Psoas muscle (tissue), 8 donors: ENCODE measurements around the gene GPR68. TPM values are rescaled to one million over a fixed set of nuclear protein-coding genes. Genes with fewer than 3 reads are reported as not detected.
"Not testable (repeated sequence)": the region's sequence is repeated elsewhere in the genome, so short reads cannot be mapped to it uniquely, and the experiment has no call there.

Source experiments
- ATAC-seq, 4 donors: fragments of 200-7000 bp; cut with Tn5 transposase; one replicate each; pipeline ENCODE4 v1.9.1; 2020; ENCODE audit warnings: moderate library complexity in 3 of 4, mild to moderate bottlenecking in 2 of 4
- DNase-seq, 2 donors: peaks; one replicate each; pipeline ENCODE4 v3.0.0-alpha.2; 2020
- H3K27ac ChIP-seq: fragments of 200-600 bp; one replicate; pipeline ENCODE4 v1.8.0; 2022
- H3K27me3 ChIP-seq, 3 donors: fragments of 200-600 bp in 1 of 3; one replicate each; pipeline versions ENCODE4 v1.6.1 to v1.8.0; 2013 to 2022; ENCODE audit warnings: low read length in 2 of 3, mild to moderate bottlenecking in 2 of 3, moderate library complexity in 1 of 3; ENCODE audit not compliant: insufficient read depth in 3 of 3
- H3K36me3 ChIP-seq, 2 donors: fragments of 200-600 bp in 1 of 2; one replicate each; pipeline versions ENCODE4 v1.6.1 to v1.8.0; 2013 to 2022; ENCODE audit warnings: low read depth in 1 of 2, mild to moderate bottlenecking in 1 of 2, moderate library complexity in 1 of 2; ENCODE audit not compliant: insufficient read depth in 1 of 2
- H3K4me1 ChIP-seq: fragments of 200-600 bp; one replicate; pipeline ENCODE4 v1.8.0; 2022
- H3K4me3 ChIP-seq: fragments of 200-600 bp; one replicate; pipeline ENCODE4 v1.8.0; 2022; ENCODE audit warnings: mild to moderate bottlenecking
- H3K9me3 ChIP-seq: fragments of 200-600 bp; one replicate; pipeline ENCODE4 v1.8.0; 2022
- CTCF ChIP-seq: fragments of 200-600 bp; IDR thresholded peaks from one replicate; pipeline ENCODE4 v1.8.0; 2022; ENCODE audit warnings: antibody characterized with exemption
- WGBS, 3 donors: extraction: QIAGEN DNeasy Blood & Tissue Kit; methylation state at CpG; one replicate each; pipeline versions ENCODE4 v1.1.6 to v1.1.7; 2013; 5-methylcytosine and 5-hydroxymethylcytosine counted together
- intact Hi-C, 2 donors: fragments of 100-400 bp; cut with DNase I; formaldehyde crosslinking; loops; one replicate each; pipeline versions ENCODE4 v1.11.0 to v1.14.2; 2022
- polyA plus RNA-seq, 3 donors: library from polyadenylated mRNA; stranded (reverse); fragments of 200-250 nt; gene quantifications; one replicate each; pipeline ENCODE4 v1.2.3, GENCODE V29; 2013
- total RNA-seq, 4 donors: library from RNA; stranded (reverse); fragmentation: NEBNext Ultra II Directional in 2 of 4; extraction: Animal tissue kit (Norgen Biotek cat#: 25700) in 2 of 4; gene quantifications; one replicate each; pipeline versions ENCODE4 v1.2.1 to v1.2.4, GENCODE V29; 2021 to 2023
- donor health status: healthy with polysubstance abuse.
- donor health status: DM: no; HTN: no; CAD: no; lungs with moderate emphysema.
- donor health status: Bipolar disorder and iron deficiency.
- donor health status: healthy.
- donor health status: DM: yes; HTN: yes; CAD: no.
- donor health status: DM: no; HTN: no; CAD: no.
- donor health status: DM: no; HTN: no; CAD: no.
- donor health status: DM: yes; HTN: yes; CAD: no.

Gene GPR68
- total and polyA plus RNA-seq, 7 donors = 0.03 to 0.27 (median 0.16) TPM; not detected in 1

GRCh38 chr14:91250912-91251311, 6.4 kb upstream of the GPR68 start:
- DNase-seq = peak in 1 of 2 donors; percentile 63
- H3K4me3 ChIP-seq = no peak overlapping the region
- H3K36me3 ChIP-seq = no peaks in the 10 kb centered on the region
- ATAC-seq = no peak
- H3K27me3 ChIP-seq = peaks cover 0 to 9% (median 0%) of the 10 kb centered on the region in 3 donors
- no peak overlapping the region for H3K27ac ChIP-seq
- H3K9me3 ChIP-seq = no peaks in the 10 kb centered on the region
- WGBS, 3 donors = 36 to 44% (median 38%) methylated on average over 5 of the region's 5 CpGs
- intact Hi-C loops = no loop called here
- H3K4me1 ChIP-seq = peaks cover 4% of the 10 kb centered on the region
- no peak for TF ChIP-seq CTCF

GRCh38 chr14:91249841-91250616, 5.5 kb upstream of the GPR68 start:
- H3K9me3 ChIP-seq = no peaks in the 10 kb centered on the region
- no peak overlapping the region for H3K4me3 ChIP-seq
- DNase-seq (no peak), ATAC-seq (no peak)
- WGBS, 3 donors = 73 to 80% (median 79%) methylated on average over 10 of the region's 10 CpGs
- H3K4me1 ChIP-seq = peaks cover 4% of the 10 kb centered on the region
- no peaks in the 10 kb centered on the region for H3K36me3 ChIP-seq
- no peak for TF ChIP-seq CTCF
- H3K27me3 ChIP-seq = peaks cover 0 to 9% (median 0%) of the 10 kb centered on the region in 3 donors
- H3K27ac ChIP-seq = no peak overlapping the region
- intact Hi-C loops = no loop called here

GRCh38 chr14:91246051-91246852, 1.7 kb upstream of the GPR68 start:
- no peaks in the 10 kb centered on the region for H3K4me1 ChIP-seq
- DNase-seq = no peak
- H3K9me3 ChIP-seq = no peaks in the 10 kb centered on the region
- H3K4me3 ChIP-seq = no peak overlapping the region
- no peaks in the 10 kb centered on the region for H3K36me3 ChIP-seq
- ATAC-seq = no peak
- TF ChIP-seq CTCF = no peak
- intact Hi-C loops = no loop called here
- H3K27me3 ChIP-seq = no peaks in the 10 kb centered on the region
- 90 to 94% (median 93%) methylated on average over 15 of the region's 15 CpGs for WGBS, 3 donors
- H3K27ac ChIP-seq = no peak overlapping the region

- DNase-seq, H3K27me3 ChIP-seq, intact Hi-C loops, H3K36me3 ChIP-seq, H3K9me3 ChIP-seq, ATAC-seq, H3K27ac ChIP-seq, H3K4me1 ChIP-seq, H3K4me3 ChIP-seq: not testable (repeated sequence)
- 94 to 97% (median 96%) methylated on average over 8 of the region's 8 CpGs for WGBS, 3 donors
These were observed 1.1 kb upstream of the GPR68 start for GRCh38 chr14:91245616-91246015.

- Histone ChIP-seq H3K27ac (no peak overlapping the region), H3K4me1 (no peaks in the 10 kb centered on the region), H3K27me3 (no peaks in the 10 kb centered on the region), H3K4me3 (no peak overlapping the region), H3K9me3 (no peaks in the 10 kb centered on the region), H3K36me3 (no peaks in the 10 kb centered on the region)
- DNase-seq (no peak), ATAC-seq (no peak)
- intact Hi-C loops = no loop called here
- no peak for TF ChIP-seq CTCF
- 81 to 87% (median 84%) methylated on average over 9 of the region's 9 CpGs for WGBS, 3 donors
These were observed 525 bp upstream of the GPR68 start for GRCh38 chr14:91245029-91245428.
